ENCODE results near the gene PINLYP. TPM values are rescaled to one million over a fixed set of nuclear protein-coding genes. Genes with fewer than 3 reads are reported as not detected.

PINLYP gene
- total and polyA plus RNA-seq, 11 donors: 0.76 to 4.3 (median 1.2) TPM; not detected in 1

GRCh38 chr19:43592800-43593350 lies 17.3 kb downstream of the PINLYP start:
- Histone ChIP-seq H3K36me3 (peaks cover 0 to 60% (median 45%) of the 10 kb centered on the region in 9 donors), H3K9me3 (no peaks in the 10 kb centered on the region), H3K27ac (no peak overlapping the region), H3K27me3 (no peaks in the 10 kb centered on the region), H3K4me1 (peaks cover 8 to 41% (median 32%) of the 10 kb centered on the region in 12 donors), H3K4me3 (no peak overlapping the region)
- WGBS, 4 donors: 92 to 96% (median 95%) methylated on average over 26 to 37 of the region's 37 CpGs
- TF ChIP-seq CTCF (IDR thresholded peaks at IDR 0.05) (no peak), POLR2A (IDR thresholded peaks at IDR 0.05) (no peak)
- intact Hi-C loops (cut with DNase I): loop anchor here in 1 of 10 donors (10.0 kb wide), 2 partner anchors 58 to 62 kb away; partner anchors contain the start of gene ZNF575
- ATAC-seq (no peak), DNase-seq (no peak)

GRCh38 chr19:43594081-43594697 lies 18.6 kb downstream of the PINLYP start:
- ATAC-seq: no peak
- Histone ChIP-seq H3K27me3 (no peaks in the 10 kb centered on the region), H3K4me1 (peaks cover 8 to 41% (median 32%) of the 10 kb centered on the region in 12 donors), H3K4me3 (peak overlapping the region in 10 of 12 donors; percentile 65 to 90 (median 76)), H3K27ac (peak overlapping the region in 6 of 12 donors; percentile 84 to 99 (median 96)), H3K9me3 (no peaks in the 10 kb centered on the region), H3K36me3 (peaks cover 0 to 61% (median 54%) of the 10 kb centered on the region in 9 donors)
- intact Hi-C loops (cut with DNase I): loop anchor here in 3 of 10 donors (2.0 to 10.0 kb wide), 4 partner anchors 13 to 61 kb away; partner anchors contain the start of gene ZNF575 (in 1 of the 3)
- no peak for TF ChIP-seq CTCF (IDR thresholded peaks at IDR 0.05)
- TF ChIP-seq POLR2A (IDR thresholded peaks at IDR 0.05): no peak
- 90 to 95% (median 92%) methylated on average over 10 of the region's 10 CpGs for WGBS, 4 donors
- no peak for DNase-seq

DNA sequence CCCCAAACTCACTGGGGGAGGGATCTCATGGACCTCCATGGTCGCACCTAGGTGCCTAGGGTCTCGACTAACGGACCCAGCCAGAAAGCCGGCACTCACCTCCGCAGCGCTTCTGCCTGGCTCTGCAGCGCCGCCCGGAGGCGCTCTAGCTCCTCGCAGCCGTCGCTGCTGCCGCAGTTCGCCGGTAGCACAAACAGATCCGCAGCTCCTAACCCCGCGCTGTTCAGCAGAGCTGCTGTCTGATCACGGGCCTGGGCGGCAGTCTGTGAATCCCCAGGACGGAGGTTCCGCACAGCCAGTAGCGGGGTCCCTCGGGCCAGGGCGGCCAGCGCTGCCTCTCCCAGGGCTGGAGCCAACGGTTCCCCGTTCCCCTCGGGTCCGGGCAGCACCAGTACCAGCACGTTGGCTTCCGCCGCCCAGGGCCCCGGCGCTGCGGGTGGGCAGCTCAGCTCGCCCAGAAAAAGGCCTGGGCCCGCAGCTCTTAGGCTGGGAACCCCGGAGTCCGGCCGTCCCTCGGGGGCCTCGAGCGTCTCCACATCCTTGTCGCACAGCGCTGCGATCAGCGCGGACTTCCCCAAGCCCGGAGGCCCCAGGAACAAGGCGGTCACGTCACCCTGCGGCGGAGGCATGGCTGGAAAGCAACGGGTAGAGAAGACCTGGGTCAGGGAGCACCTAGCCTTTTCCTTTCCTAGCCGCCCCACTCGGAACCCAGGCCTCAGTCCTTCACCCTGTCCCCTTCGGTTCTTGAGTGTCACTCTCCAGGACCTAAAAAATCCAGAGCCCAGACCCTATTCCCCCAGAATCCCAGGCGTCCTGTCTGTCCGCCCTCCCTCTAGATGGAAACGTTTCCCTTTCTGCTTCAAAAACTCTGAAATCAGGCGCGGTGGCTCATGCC lies 19.4 kb downstream of the PINLYP start:
- Histone ChIP-seq H3K36me3 (peaks cover 0 to 61% (median 55%) of the 10 kb centered on the region in 9 donors), H3K4me3 (peak overlapping the region; percentile 45 to 90 (median 74)), H3K27me3 (no peaks in the 10 kb centered on the region), H3K27ac (peak overlapping the region in 11 of 12 donors; percentile 74 to 99 (median 92)), H3K4me1 (peaks cover 8 to 41% (median 32%) of the 10 kb centered on the region in 12 donors), H3K9me3 (no peaks in the 10 kb centered on the region)
- 4 to 14% (median 4%) methylated on average over 31 to 64 of the region's 64 CpGs for WGBS, 4 donors
- TF ChIP-seq POLR2A (IDR thresholded peaks at IDR 0.05) (no peak), CTCF (IDR thresholded peaks at IDR 0.05) (peak in 11 of 12 donors; percentile 27 to 77 (median 42))
- DNase-seq: peak in 4 of 5 donors; percentile 46 to 73 (median 56)
- intact Hi-C loops (cut with DNase I): loop anchor here in 4 of 10 donors (2.0 to 10.0 kb wide), 5 partner anchors 14 to 63 kb away; partner anchors contain the start of gene ZNF575 (in 2 of the 4)
- ATAC-seq: peak in 2 of 4 donors; percentile 2 to 6
